GM21737 (cell line): ENCODE data around the gene CTCFL.

Experiments
- ATAC-seq: cut with Tn5 transposase; IDR thresholded peaks from one replicate; pipeline ENCODE4 v1.9.1; 2021; ENCODE audit warnings: mild to moderate bottlenecking, moderate library complexity; ENCODE audit not compliant: unreplicated experiment

Gene CTCFL

GRCh38 chr20:57524511-57525176 is at the start of gene CTCFL:
Gene CTCFL (minus strand): TSS chr20:57525140. CDS start chr20:57524205, 935 bp downstream.
- no peak for ATAC-seq

- no peak for ATAC-seq
These were observed 49.0 kb upstream of the CTCFL start for GRCh38 chr20:57573894-57574293.

GRCh38 chr20:57573242-57573641 is 48.3 kb upstream of the CTCFL start:
- no peak for ATAC-seq

GRCh38 chr20:57571782-57572416 is 47.0 kb upstream of the CTCFL start:
- no peak for ATAC-seq

GRCh38 chr20:57570920-57571319 is 46.0 kb upstream of the CTCFL start:
- no peak for ATAC-seq

- no peak for ATAC-seq
These were observed 45.4 kb upstream of the CTCFL start for GRCh38 chr20:57570145-57570850.

- no peak for ATAC-seq
These were observed 44.0 kb upstream of the CTCFL start for GRCh38 chr20:57568960-57569359.

- no peak for ATAC-seq
These were observed 43.4 kb upstream of the CTCFL start for GRCh38 chr20:57568088-57568896.

- ATAC-seq: no peak
These were observed 42.6 kb upstream of the CTCFL start for GRCh38 chr20:57567471-57568079.

GRCh38 chr20:57566803-57567459 is 42.0 kb upstream of the CTCFL start:
- no peak for ATAC-seq

- no peak for ATAC-seq
These were observed 41.5 kb upstream of the CTCFL start for GRCh38 chr20:57566399-57566798.

- no peak for ATAC-seq
These were observed 40.2 kb upstream of the CTCFL start for GRCh38 chr20:57564951-57565642.

GRCh38 chr20:57564180-57564802 is 39.4 kb upstream of the CTCFL start:
- no peak for ATAC-seq

GRCh38 chr20:57563522-57563921 is 38.6 kb upstream of the CTCFL start:
- no peak for ATAC-seq

GRCh38 chr20:57562541-57563465 is 37.9 kb upstream of the CTCFL start:
- no peak for ATAC-seq

- ATAC-seq: no peak
These were observed 36.7 kb upstream of the CTCFL start for GRCh38 chr20:57561356-57562279.
